Sigmoid colon (tissue), 3 donors: ENCODE results near the gene RIPK1.

ENCODE experiments used
- CTCF ChIP-seq, 4 experiments: fragments of 450-650 bp in 3 of 4; fragments of 200-600 bp in 1 of 4; IDR thresholded peaks; one replicate each; pipeline ENCODE4 v1.5.1; 2016 to 2019; ENCODE audit warnings: antibody characterized with exemption in 4 of 4, mild to moderate bottlenecking in 3 of 4, moderate library complexity in 2 of 4
- POLR2A ChIP-seq, 2 donors: fragments of 450-650 bp; IDR thresholded peaks; one replicate each; pipeline ENCODE4 v1.6.1; 2016; ENCODE audit warnings: antibody characterized with exemption in 2 of 2, mild to moderate bottlenecking in 2 of 2, moderate library complexity in 2 of 2

- TF ChIP-seq CTCF (IDR thresholded peaks at IDR 0.05) (no peak), POLR2A (IDR thresholded peaks at IDR 0.05) (no peak)
These were observed 49.2 kb upstream of the RIPK1 start for GRCh38 chr6:3019065-3019464.
